Vagina (tissue), 2 donors: ENCODE measurements around the gene FMNL2. TPM values are rescaled to one million over a fixed set of nuclear protein-coding genes. Genes with fewer than 3 reads are reported as not detected.

Source experiments
- DNase-seq, 2 donors: peaks; one replicate each; pipeline ENCODE4 v3.0.0-alpha.2; 2017; ENCODE audit errors: extremely low spot score in 2 of 2
- H3K27ac ChIP-seq: fragments of 200-600 bp; sonication (generic); one replicate; pipeline ENCODE4 v1.5.1; 2019
- H3K27me3 ChIP-seq: fragments of 200-600 bp; sonication (generic); one replicate; pipeline ENCODE4 v1.5.1; 2019
- H3K36me3 ChIP-seq, 2 donors: fragments of 200-600 bp; sonication (generic); one replicate each; pipeline ENCODE4 v1.5.1; 2017 to 2019
- H3K4me1 ChIP-seq: fragments of 200-600 bp; sonication (generic); one replicate; pipeline ENCODE4 v1.5.1; 2019
- H3K4me3 ChIP-seq, 2 donors: fragments of 200-600 bp; sonication (generic); 1 replicate in 1 of 2; 2 replicates in 1 of 2; pipeline ENCODE4 v1.5.1; 2016 to 2019
- H3K9me3 ChIP-seq: fragments of 200-600 bp; sonication (generic); one replicate; pipeline ENCODE4 v1.5.1; 2019
- CTCF ChIP-seq, 3 experiments: fragments of 450-650 bp in 2 of 3; fragments of 200-600 bp in 1 of 3; sonication (generic) in 1 of 3; IDR thresholded peaks; one replicate each; pipeline ENCODE4 v1.5.1; 2017 to 2019; ENCODE audit warnings: antibody characterized with exemption in 3 of 3, mild to moderate bottlenecking in 2 of 3, moderate library complexity in 2 of 3
- POLR2A ChIP-seq, 2 donors: fragments of 450-650 bp; IDR thresholded peaks; one replicate each; pipeline ENCODE4 v1.6.1; 2017; ENCODE audit warnings: antibody characterized with exemption in 2 of 2, mild to moderate bottlenecking in 2 of 2, moderate library complexity in 2 of 2
- POLR2AphosphoS5 ChIP-seq, 2 donors: sonication (generic); formaldehyde crosslinking; IDR thresholded peaks; one replicate each; pipeline ENCODE4 v1.9.0; 2017; ENCODE audit warnings: antibody characterized with exemption in 2 of 2, mild to moderate bottlenecking in 2 of 2, low read depth in 1 of 2; ENCODE audit not compliant: insufficient read depth in 1 of 2
- intact Hi-C: fragments of 100-400 bp; cut with DNase I; formaldehyde crosslinking; loops from one replicate; pipeline ENCODE4 v1.15.1; 2023
- total RNA-seq: library from RNA; depleted of rRNA; stranded (reverse); fragments of >200 nt; gene quantifications from one replicate; pipeline ENCODE4 v1.2.3, GENCODE V29; 2016

The FMNL2 gene
- total RNA-seq, 1 donor from 2014 or later, result 35.4 TPM

DNA sequence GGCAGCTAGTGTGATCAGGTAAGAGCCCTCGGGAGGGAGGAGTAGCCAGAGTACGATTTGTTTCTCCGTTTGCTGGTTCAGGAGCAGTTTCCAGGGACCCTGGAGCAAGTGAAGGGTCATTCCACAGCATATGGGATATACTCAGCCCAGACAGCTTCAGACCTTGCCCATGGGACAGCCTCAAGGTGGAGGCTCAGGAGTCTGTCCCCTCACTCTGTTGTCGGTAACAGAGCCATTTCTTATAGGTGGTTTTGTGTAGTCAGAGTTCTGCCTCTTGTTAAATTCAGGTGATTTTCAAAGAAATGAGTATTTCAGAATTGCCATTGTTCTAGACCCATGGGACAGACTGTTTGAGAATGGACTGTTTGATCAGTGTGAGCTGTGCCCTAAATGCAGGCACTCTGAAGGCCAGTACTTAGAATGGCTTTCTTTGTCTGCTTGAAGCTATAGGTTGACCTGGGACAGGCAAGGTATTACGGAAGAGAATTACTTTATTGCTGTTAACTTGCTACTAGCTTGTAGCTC, 15.2 kb downstream of the FMNL2 start:
- Histone ChIP-seq H3K4me3 (no peak overlapping the region), H3K27ac (no peak overlapping the region), H3K36me3 (no peaks in the 10 kb centered on the region), H3K9me3 (no peaks in the 10 kb centered on the region), H3K27me3 (no peaks in the 10 kb centered on the region), H3K4me1 (peaks cover 15% of the 10 kb centered on the region)
- DNase-seq, result no peak
- intact Hi-C loops, result no loop called here
- TF ChIP-seq CTCF (IDR thresholded peaks at IDR 0.05) (no peak), POLR2AphosphoS5 (IDR thresholded peaks at IDR 0.05; ENCODE audit: insufficient read depth in 1 of 2, low read depth in 1 of 2) (no peak), POLR2A (IDR thresholded peaks at IDR 0.05) (no peak)

GRCh38 chr2:152352616-152353015, 17.6 kb downstream of the FMNL2 start:
- intact Hi-C loops, result no loop called here
- Histone ChIP-seq H3K4me3 (no peak overlapping the region), H3K9me3 (no peaks in the 10 kb centered on the region), H3K4me1 (peaks cover 18% of the 10 kb centered on the region), H3K27me3 (no peaks in the 10 kb centered on the region), H3K27ac (no peak overlapping the region), H3K36me3 (no peaks in the 10 kb centered on the region)
- TF ChIP-seq POLR2A (IDR thresholded peaks at IDR 0.05), result no peak
- no peak for TF ChIP-seq CTCF (IDR thresholded peaks at IDR 0.05)
- TF ChIP-seq POLR2AphosphoS5 (IDR thresholded peaks at IDR 0.05; ENCODE audit: insufficient read depth in 1 of 2, low read depth in 1 of 2), result no peak
- no peak for DNase-seq

- Histone ChIP-seq H3K27ac (no peak overlapping the region), H3K4me1 (peaks cover 18% of the 10 kb centered on the region), H3K27me3 (no peaks in the 10 kb centered on the region), H3K9me3 (no peaks in the 10 kb centered on the region), H3K36me3 (no peaks in the 10 kb centered on the region), H3K4me3 (no peak overlapping the region)
- TF ChIP-seq POLR2AphosphoS5 (IDR thresholded peaks at IDR 0.05; ENCODE audit: insufficient read depth in 1 of 2, low read depth in 1 of 2) (no peak), CTCF (IDR thresholded peaks at IDR 0.05) (no peak), POLR2A (IDR thresholded peaks at IDR 0.05) (no peak)
- DNase-seq, result no peak
- intact Hi-C loops, result no loop called here
Observed at GRCh38 chr2:152353364-152353763, 18.4 kb downstream of the FMNL2 start.

DNA sequence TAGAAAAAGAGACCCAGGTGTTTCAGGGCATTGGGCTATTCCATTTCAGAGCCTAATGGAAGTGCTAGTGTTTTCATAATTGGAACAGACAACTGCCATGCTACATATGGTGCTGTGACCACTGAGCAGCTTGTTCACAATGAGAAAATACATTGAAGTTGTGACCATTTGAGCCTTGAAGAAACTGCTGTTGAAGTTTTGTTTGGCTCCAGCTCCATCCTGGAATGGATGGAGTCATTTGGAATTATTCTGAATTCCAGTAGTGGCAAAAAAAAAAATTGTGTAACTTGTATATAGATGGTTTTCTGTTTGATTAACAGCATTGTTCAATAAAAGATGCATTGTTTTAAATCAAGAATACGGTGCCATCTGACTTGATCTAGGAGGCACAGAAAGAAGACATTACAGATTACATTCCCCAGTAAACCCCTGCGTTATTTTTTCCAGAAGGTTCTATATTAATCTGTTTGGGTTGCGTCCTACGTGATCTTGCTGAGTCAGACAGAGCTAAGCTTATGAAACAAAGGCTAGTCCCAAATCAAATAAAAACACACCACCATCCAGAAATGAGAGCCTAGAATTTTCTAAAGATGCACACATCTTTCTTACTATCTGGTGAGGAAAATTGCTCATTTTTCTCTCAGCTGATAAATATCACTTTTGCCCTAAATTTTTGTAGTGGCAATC, 19.2 kb downstream of the FMNL2 start:
- Histone ChIP-seq H3K4me1 (peaks cover 18% of the 10 kb centered on the region), H3K27ac (no peak overlapping the region), H3K36me3 (no peaks in the 10 kb centered on the region), H3K9me3 (no peaks in the 10 kb centered on the region), H3K27me3 (no peaks in the 10 kb centered on the region), H3K4me3 (no peak overlapping the region)
- TF ChIP-seq CTCF (IDR thresholded peaks at IDR 0.05) (no peak), POLR2AphosphoS5 (IDR thresholded peaks at IDR 0.05; ENCODE audit: insufficient read depth in 1 of 2, low read depth in 1 of 2) (no peak), POLR2A (IDR thresholded peaks at IDR 0.05) (no peak)
- DNase-seq, result no peak
- intact Hi-C loops, result no loop called here

DNA sequence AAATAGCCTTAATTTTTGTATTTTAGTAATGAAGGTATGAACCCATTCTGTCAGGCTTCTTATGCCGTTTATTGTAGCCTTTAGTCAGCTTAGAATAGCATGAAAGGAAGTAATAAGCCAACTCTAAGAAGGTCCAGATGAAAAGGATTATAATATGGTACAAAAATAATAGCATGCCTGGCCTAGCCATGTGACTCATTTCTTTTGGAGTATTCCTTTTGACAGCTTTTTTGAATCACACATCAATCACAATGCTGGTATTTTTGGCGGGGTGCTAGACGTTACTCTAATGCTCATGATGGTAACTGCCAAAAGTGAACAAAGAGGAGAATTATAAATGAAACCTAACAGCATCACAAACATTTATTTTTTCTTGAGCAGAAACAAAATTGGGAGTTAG, 19.9 kb downstream of the FMNL2 start:
- Histone ChIP-seq H3K27me3 (no peaks in the 10 kb centered on the region), H3K9me3 (no peaks in the 10 kb centered on the region), H3K27ac (no peak overlapping the region), H3K4me3 (no peak overlapping the region), H3K4me1 (peaks cover 18% of the 10 kb centered on the region), H3K36me3 (no peaks in the 10 kb centered on the region)
- DNase-seq, result no peak
- TF ChIP-seq CTCF (IDR thresholded peaks at IDR 0.05), result no peak
- intact Hi-C loops, result no loop called here
